Measurements from ENCODE around the gene HDAC9. TPM values are rescaled to one million over a fixed set of nuclear protein-coding genes. Genes with fewer than 3 reads are reported as not detected.

The HDAC9 gene
- total RNA-seq, 2 experiments from 2014 or later: 1.5 to 3.0 TPM

DNA sequence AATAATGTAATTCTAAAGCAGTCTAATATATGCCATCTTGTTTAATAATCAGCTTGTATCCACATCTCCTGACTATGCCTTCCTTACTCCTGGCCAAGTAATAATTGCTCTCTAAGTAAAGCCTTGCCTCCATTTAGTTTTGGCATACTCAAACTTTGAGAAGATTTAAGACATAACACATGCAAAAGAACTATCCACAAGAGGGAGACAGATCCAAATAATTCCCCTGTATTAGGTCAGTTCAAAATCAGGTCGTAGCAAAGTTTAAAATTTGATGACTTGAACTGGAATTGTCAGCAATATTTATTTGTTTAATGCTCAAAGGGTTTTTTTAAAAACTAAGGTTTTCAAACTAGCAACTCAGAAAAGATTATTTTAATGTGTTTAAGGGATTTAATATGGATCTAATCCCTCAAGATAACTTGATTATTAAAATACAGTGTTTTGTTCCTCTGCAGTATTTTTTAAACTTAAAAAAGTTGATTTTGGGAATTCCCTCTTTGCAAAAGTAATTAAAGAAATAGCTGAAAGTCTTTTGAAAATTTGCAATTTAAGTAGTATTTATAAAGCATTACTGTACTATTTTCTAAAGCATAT, 95.3 kb downstream of the HDAC9 start:
- CTCF ChIA-PET: interaction anchor here (0.7 to 2.9 kb wide), 8 partner anchors 15 to 238 kb away, joined by 3 to 13 read pairs (median 4); no protein-coding TSS in a partner anchor
- no peak overlapping the region for H3K27ac Mint-ChIP-seq
- H3K27me3 Mint-ChIP-seq: no peaks in the 10 kb centered on the region
- TF ChIP-seq, protein P1, sequence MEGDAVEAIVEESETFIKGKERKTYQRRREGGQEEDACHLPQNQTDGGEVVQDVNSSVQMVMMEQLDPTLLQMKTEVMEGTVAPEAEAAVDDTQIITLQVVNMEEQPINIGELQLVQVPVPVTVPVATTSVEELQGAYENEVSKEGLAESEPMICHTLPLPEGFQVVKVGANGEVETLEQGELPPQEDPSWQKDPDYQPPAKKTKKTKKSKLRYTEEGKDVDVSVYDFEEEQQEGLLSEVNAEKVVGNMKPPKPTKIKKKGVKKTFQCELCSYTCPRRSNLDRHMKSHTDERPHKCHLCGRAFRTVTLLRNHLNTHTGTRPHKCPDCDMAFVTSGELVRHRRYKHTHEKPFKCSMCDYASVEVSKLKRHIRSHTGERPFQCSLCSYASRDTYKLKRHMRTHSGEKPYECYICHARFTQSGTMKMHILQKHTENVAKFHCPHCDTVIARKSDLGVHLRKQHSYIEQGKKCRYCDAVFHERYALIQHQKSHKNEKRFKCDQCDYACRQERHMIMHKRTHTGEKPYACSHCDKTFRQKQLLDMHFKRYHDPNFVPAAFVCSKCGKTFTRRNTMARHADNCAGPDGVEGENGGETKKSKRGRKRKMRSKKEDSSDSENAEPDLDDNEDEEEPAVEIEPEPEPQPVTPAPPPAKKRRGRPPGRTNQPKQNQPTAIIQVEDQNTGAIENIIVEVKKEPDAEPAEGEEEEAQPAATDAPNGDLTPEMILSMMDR (IDR thresholded peaks at IDR 0.05): peak; percentile 39
- POLR2A ChIA-PET: interaction anchor here (0.9 kb wide), 1 partner anchor 12 kb away, joined by 4 read pairs; no protein-coding TSS in a partner anchor
- H3K9me3 Mint-ChIP-seq: no peaks in the 10 kb centered on the region
- ATAC-seq (no peak), DNase-seq (no peak)
- intact Hi-C loops (cut with micrococcal nuclease): no loop called here
- H3K4me3 Mint-ChIP-seq: no peak overlapping the region
- H3K36me3 Mint-ChIP-seq (ENCODE audit: low read depth): no peaks in the 10 kb centered on the region
- H3K4me1 Mint-ChIP-seq (ENCODE audit: low read depth): no peaks in the 10 kb centered on the region

DNA sequence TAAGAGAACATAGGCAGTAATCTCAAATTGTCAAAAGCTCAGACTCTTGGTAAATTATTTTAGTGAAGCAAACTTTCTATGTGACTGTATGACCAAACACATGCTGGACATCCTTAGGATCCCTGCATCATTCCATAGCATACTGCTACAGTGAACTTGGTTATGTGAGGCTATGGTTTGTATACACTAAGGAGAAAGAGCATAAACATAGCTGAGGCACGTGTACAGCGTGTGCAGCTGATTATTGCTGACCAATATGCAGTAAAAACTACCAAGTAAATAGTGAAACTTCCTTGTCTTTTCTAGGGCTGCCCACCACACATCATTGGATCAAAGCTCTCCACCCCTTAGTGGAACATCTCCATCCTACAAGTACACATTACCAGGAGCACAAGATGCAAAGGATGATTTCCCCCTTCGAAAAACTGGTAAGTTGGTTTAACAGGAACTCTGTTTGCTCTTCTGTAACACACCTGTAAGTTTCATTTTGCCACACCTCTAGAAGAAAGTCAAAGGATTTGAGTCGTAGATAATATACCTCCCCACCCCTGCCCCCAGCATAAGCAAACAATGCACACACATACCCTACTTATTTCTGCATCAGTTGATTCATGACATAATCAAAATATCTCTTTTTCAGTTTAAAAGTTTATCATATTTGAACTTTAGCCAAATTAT, 98.2 kb downstream of the HDAC9 start:
- no peak overlapping the region for H3K27ac Mint-ChIP-seq
- H3K27me3 Mint-ChIP-seq: no peaks in the 10 kb centered on the region
- no peaks in the 10 kb centered on the region for H3K36me3 Mint-ChIP-seq (ENCODE audit: low read depth)
- POLR2A ChIA-PET: no interaction called here
- TF ChIP-seq, protein P1 (IDR thresholded peaks at IDR 0.05): no peak
- no peaks in the 10 kb centered on the region for H3K9me3 Mint-ChIP-seq
- ATAC-seq: no peak
- H3K4me1 Mint-ChIP-seq (ENCODE audit: low read depth): no peaks in the 10 kb centered on the region
- intact Hi-C loops (cut with micrococcal nuclease): no loop called here
- DNase-seq: no peak
- CTCF ChIA-PET: interaction anchor here (1.0 kb wide), 2 partner anchors 20 to 72 kb away, joined by 4 to 6 read pairs; no protein-coding TSS in a partner anchor
- H3K4me3 Mint-ChIP-seq: no peak overlapping the region

DNA sequence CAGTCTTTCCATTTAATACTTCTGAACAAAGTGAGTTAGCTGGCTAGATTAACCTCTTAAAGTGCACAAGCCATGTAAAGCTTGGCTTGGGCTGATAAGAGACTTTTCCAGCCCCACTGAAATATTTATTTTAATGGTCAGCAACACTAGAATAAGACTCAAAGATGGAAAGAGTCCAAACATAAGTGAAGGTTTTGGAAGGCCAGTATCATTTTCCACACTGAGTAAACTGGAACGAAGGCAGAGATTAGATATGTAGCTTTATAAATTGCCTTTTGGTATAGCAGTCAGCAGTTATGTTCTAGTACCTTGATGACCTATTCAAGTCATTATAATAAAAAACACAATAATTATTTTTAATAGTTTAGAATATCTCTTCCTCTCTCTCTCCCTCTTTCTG, 102.2 kb downstream of the HDAC9 start:
- intact Hi-C loops (cut with micrococcal nuclease): no loop called here
- TF ChIP-seq, protein P1 (IDR thresholded peaks at IDR 0.05): no peak
- no peaks in the 10 kb centered on the region for H3K36me3 Mint-ChIP-seq (ENCODE audit: low read depth)
- no peak for DNase-seq
- CTCF ChIA-PET: no interaction called here
- no peak for ATAC-seq
- peaks cover 3% of the 10 kb centered on the region for H3K9me3 Mint-ChIP-seq
- no peaks in the 10 kb centered on the region for H3K4me1 Mint-ChIP-seq (ENCODE audit: low read depth)
- H3K27ac Mint-ChIP-seq: no peak overlapping the region
- H3K27me3 Mint-ChIP-seq: no peaks in the 10 kb centered on the region
- POLR2A ChIA-PET: no interaction called here
- no peak overlapping the region for H3K4me3 Mint-ChIP-seq

DNA sequence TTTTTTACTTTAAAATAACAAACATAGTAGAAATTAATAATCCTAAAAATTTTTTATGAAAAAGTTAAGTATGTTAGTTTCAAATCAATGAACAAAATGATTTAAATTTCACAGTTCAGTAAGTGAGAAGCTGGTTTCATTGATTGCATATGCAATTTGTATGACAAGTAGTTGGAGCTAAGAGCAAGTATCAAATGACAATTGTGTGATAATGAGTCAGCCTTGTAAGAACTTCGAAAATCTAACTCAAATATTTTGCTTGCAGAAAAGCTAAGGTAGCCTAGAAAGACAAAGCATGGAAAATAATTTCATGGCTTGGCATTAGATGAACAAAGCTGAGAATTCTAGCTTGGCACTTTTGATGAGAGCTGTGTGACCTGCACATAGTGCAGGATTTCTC, 111.5 kb downstream of the HDAC9 start:
- Mint-ChIP-seq H3K4me3 (no peak overlapping the region), H3K4me1 (ENCODE audit: low read depth) (no peaks in the 10 kb centered on the region), H3K36me3 (ENCODE audit: low read depth) (peaks cover 1% of the 10 kb centered on the region), H3K9me3 (peaks cover 15% of the 10 kb centered on the region), H3K27me3 (no peaks in the 10 kb centered on the region), H3K27ac (no peak overlapping the region)
- ATAC-seq: no peak
- ChIA-PET POLR2A (no interaction called here), CTCF (interaction anchor here (1.3 to 2.1 kb wide), 2 partner anchors 59 to 254 kb away, joined by 3 to 4 read pairs; no protein-coding TSS in a partner anchor)
- TF ChIP-seq, protein P1 (IDR thresholded peaks at IDR 0.05): no peak
- intact Hi-C loops (cut with micrococcal nuclease): no loop called here
- no peak for DNase-seq

DNA sequence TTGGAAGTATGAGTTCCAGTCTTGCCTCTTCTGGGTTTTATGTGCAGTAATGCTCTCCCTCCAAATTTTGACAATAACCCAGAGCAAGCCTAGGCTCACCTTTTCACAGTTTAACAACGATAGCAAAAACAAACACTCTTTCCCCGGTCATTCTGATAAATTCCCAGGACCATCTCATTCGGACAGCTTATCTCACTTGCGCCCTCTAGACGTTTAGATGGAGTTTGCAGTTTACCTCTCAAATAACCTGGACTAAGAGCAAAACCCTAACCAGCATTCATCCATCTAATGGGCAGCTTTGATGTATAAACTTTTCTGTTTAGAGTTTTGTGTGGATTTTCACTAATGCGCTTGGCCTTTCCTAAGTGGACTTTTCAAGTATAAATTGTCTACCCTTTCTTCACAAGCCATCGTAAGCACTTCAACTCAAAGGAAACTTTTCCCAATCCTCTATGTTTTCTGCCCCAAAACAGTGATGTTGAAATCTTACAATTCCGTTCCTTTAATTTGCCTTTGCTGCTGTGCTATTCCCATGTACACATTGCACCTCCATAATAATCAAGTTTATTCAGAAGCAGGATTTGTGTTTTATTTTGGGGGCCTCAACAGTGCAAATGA, 114.9 kb downstream of the HDAC9 start:
- intact Hi-C loops (cut with micrococcal nuclease): no loop called here
- H3K9me3 Mint-ChIP-seq: peaks cover 2% of the 10 kb centered on the region
- no peaks in the 10 kb centered on the region for H3K4me1 Mint-ChIP-seq (ENCODE audit: low read depth)
- no peak overlapping the region for H3K27ac Mint-ChIP-seq
- no peak overlapping the region for H3K4me3 Mint-ChIP-seq
- TF ChIP-seq, protein P1 (IDR thresholded peaks at IDR 0.05): peak; percentile 27
- DNase-seq: no peak
- no peak for ATAC-seq
- POLR2A ChIA-PET: no interaction called here
- peaks cover 1% of the 10 kb centered on the region for H3K36me3 Mint-ChIP-seq (ENCODE audit: low read depth)
- CTCF ChIA-PET: interaction anchor here (1.0 to 1.2 kb wide), 4 partner anchors 12 to 115 kb away, joined by 3 read pairs; partner anchors contain the start of gene HDAC9
- H3K27me3 Mint-ChIP-seq: no peaks in the 10 kb centered on the region

All from activated CD8-positive, alpha-beta T cell treated with anti-CD3 and anti-CD28 coated beads for 36 hours (primary cell).